GM19468 (cell line): ENCODE data around the gene STAT1.

Experiments used
- ATAC-seq: cut with Tn5 transposase; IDR thresholded peaks from one replicate; pipeline ENCODE4 v1.9.1; 2021; ENCODE audit warnings: mild to moderate bottlenecking, moderate library complexity, moderate number of reproducible peaks; ENCODE audit not compliant: unreplicated experiment; ENCODE audit errors: extremely low read depth

The STAT1 gene

DNA sequence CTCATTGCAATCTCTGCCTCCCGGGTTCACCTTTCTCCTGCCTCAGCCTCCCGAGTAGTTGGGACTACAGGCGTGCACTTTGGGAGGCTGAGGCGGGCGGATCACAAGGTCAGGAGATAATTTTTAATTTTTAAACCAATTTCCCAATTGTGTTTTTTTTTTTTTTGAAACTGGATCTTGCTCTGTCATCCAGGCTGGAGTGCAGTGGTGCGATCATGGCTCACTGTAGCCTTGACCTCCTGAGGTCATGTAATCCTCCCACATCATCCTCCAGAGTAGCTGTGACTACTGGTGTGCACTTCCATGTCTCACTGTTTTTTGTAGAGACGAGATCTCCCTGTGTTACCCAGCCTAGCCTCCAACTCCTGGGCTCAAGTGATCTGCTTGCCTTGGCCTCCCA lies 84.1 kb downstream of the STAT1 start:
- no peak for ATAC-seq

DNA sequence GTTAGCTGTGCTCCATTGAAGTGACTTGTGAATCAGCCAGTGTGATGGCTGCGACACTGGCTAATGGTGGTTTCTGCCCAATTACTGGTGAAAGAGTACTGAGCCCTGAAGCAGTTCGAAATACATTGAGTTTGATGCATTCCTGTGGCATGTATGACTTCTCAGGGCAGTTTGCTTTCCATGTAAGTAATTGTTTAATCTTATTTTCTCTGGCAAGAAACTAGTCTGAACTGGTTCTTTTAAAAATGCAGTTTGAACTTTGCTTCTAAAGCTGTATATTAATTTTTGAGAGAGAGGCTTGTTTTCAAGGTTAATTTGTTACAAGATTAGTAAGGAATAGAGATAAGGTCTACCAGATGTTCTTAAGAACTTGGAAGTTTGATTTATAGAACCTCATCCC lies 86.7 kb downstream of the STAT1 start:
- ATAC-seq, result no peak

DNA sequence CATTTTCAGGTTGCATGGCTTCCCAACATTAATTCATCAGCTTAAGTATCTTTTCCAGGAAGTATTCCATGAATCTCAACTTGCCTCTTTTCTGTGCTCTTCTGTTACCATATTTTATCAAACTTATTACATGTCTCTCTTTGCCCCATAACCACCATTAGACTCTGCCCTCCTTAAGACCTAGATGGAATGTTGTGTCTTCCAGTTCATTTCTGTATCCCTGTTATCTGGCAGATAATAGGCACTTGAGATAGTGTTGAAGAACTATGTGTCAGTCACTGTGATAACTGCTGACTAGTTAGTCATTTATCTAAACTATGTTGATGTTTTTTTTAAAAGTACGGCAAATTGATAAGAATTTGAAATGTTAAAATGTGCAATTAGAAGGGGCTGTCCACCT lies 91.6 kb downstream of the STAT1 start:
- ATAC-seq, result no peak

DNA sequence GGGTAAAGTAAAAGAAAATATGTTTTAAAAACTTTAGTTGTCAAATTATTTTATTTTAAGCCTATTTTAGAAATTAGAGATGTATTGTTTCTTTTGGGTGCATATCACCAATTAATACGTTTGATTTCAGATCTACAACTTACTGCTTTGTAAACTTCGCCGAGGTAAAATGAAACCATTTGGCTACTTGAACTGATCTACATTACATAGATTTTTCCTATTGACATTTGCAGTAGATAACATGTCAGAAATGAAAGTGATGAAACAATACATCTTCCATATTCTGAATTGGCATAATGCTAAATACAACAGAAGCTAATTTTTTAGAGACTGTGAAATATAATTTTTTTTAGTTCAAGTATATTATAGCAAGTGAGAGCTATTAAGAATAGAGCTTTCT lies 93.9 kb downstream of the STAT1 start:
- no peak for ATAC-seq
